IPS-20b (cell line): ENCODE data around the gene TMEM61.

ENCODE experiments used
- H3K27ac ChIP-seq: one replicate; pipeline ENCODE4 v1.5.1; 2013; ENCODE audit warnings: low read length
- H3K27me3 ChIP-seq: 2 replicates; pipeline ENCODE4 v1.6.1; 2013; ENCODE audit warnings: mild to moderate bottlenecking, low read length, inconsistent platforms; ENCODE audit not compliant: insufficient read depth
- H3K36me3 ChIP-seq: 2 replicates; pipeline ENCODE4 v1.6.1; 2013; ENCODE audit warnings: low read depth, mild to moderate bottlenecking, inconsistent platforms, low read length, moderate library complexity; ENCODE audit not compliant: insufficient read depth
- H3K4me1 ChIP-seq: 2 replicates; pipeline ENCODE4 v1.6.1; 2013; ENCODE audit warnings: mild to moderate bottlenecking, control low read depth, inconsistent platforms, low read length, moderate library complexity; ENCODE audit not compliant: insufficient read depth
- H3K4me3 ChIP-seq: 2 replicates; pipeline ENCODE4 v1.5.1; 2013; ENCODE audit warnings: mild to moderate bottlenecking, low read length, inconsistent platforms
- H3K9ac ChIP-seq: 2 replicates; pipeline ENCODE4 v1.6.1; 2013; ENCODE audit warnings: low read depth, mild to moderate bottlenecking, inconsistent platforms, low read length, moderate library complexity
- H3K9me3 ChIP-seq: 2 replicates; pipeline ENCODE4 v1.6.1; 2013; ENCODE audit warnings: mild to moderate bottlenecking, low read depth, low read length, inconsistent platforms; ENCODE audit not compliant: insufficient read depth

The TMEM61 gene

DNA sequence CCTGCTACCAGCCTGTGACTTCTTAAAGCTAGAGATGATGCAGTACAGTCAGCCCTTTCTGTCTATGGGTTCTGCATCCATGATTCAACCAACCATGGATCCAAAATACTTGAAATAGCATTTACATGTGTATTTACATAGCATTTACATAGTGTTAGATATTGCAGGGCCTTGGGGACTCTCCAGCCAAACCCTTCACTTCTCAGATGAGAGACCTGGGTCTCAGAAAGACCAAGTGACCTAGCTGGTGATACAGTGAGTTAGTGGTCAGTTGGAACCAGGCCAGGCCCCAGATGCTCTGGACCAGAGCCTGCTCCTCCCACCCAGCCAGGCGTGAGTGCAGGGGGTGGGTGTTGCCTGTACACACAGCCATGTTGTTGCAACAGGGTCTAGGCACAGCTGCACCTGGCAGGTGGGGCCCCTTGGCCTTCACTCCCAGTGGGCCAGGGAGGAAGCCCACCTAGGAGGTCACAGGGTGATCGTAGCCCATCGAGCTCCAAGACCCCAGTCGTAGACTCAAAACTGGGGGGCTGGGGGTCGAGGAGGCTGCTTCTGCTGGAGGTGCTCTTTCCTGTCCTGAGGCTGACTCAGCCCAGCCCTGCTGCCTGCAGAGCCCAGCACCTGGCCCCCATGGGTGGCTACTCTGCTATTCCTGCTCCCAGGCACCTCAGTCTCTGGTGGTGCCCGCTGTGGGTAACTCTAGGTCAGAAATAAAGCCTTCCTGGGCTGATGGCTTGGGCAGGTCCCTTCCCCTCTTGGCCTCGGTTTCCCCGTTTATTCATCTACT is 7.7 kb downstream of the TMEM61 start:
- no peak overlapping the region for H3K27ac ChIP-seq
- H3K36me3 ChIP-seq: no peaks in the 10 kb centered on the region
- no peak overlapping the region for H3K4me3 ChIP-seq
- no peaks in the 10 kb centered on the region for H3K27me3 ChIP-seq
- no peak overlapping the region for H3K9ac ChIP-seq
- H3K4me1 ChIP-seq: peaks cover 3% of the 10 kb centered on the region; the same call in 1 of the 2 replicates
- H3K9me3 ChIP-seq: no peaks in the 10 kb centered on the region

DNA sequence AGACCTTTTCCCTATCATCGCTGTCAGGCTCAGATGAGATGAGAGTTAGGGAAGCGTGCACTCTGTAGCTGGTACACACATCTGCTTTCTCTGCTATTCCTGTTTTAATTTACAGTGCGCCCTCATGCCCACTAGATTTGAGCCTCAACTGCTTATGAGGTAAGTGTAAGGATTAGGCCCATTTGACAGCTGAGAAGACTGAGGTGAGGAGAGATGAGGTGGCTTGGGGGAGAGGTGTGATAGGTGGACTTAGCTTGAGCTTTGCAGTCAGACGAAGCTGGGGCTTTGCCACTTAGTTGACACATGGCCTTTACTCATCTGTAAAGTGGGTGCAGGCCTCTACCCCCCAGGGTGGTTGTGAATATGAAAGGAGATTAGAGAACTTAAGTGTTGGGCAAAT is 8.5 kb downstream of the TMEM61 start:
- no peak overlapping the region for H3K9ac ChIP-seq
- no peaks in the 10 kb centered on the region for H3K27me3 ChIP-seq
- no peak overlapping the region for H3K27ac ChIP-seq
- no peaks in the 10 kb centered on the region for H3K36me3 ChIP-seq
- H3K4me1 ChIP-seq: peaks cover 1% of the 10 kb centered on the region; the same call in 1 of the 2 replicates
- H3K9me3 ChIP-seq: no peaks in the 10 kb centered on the region
- H3K4me3 ChIP-seq: no peak overlapping the region

GRCh38 chr1:54989473-54989872 is 9.0 kb downstream of the TMEM61 start:
- Histone ChIP-seq H3K27me3 (no peaks in the 10 kb centered on the region), H3K9ac (no peak overlapping the region), H3K36me3 (no peaks in the 10 kb centered on the region), H3K27ac (no peak overlapping the region), H3K4me1 (peaks cover 6% of the 10 kb centered on the region), H3K9me3 (no peaks in the 10 kb centered on the region), H3K4me3 (no peak overlapping the region)

GRCh38 chr1:54989968-54990810 is 9.8 kb downstream of the TMEM61 start:
- H3K9me3 ChIP-seq: no peaks in the 10 kb centered on the region
- H3K9ac ChIP-seq: no peak overlapping the region
- no peaks in the 10 kb centered on the region for H3K36me3 ChIP-seq
- H3K4me3 ChIP-seq: no peak overlapping the region
- no peaks in the 10 kb centered on the region for H3K27me3 ChIP-seq
- no peak overlapping the region for H3K27ac ChIP-seq
- H3K4me1 ChIP-seq: peaks cover 13% of the 10 kb centered on the region

GRCh38 chr1:54990916-54991315 is 10.5 kb downstream of the TMEM61 start:
- Histone ChIP-seq H3K27me3 (peaks cover 4% of the 10 kb centered on the region; the same call in 1 of the 2 replicates), H3K9ac (no peak overlapping the region), H3K4me3 (no peak overlapping the region), H3K9me3 (no peaks in the 10 kb centered on the region), H3K36me3 (no peaks in the 10 kb centered on the region), H3K27ac (no peak overlapping the region), H3K4me1 (peaks cover 16% of the 10 kb centered on the region)

DNA sequence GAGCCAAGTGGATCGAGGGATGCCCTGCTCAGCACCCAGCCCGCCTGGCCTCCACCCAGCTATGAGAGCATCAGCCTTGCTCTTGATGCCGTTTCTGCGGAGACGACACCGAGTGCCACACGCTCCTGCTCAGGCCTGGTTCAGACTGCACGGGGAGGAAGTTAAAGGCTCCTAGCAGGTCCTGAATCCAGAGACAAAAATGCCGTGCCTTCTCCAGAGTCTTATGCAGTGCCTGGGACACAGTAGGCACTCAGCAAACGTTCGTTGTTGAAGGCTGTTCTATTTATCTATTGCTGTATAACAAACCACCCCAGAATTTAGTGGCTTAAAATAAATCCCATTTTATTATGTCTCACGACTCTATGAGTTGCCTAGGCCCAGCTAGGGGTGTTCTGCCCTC is 11.5 kb downstream of the TMEM61 start:
- Histone ChIP-seq H3K27ac (no peak overlapping the region), H3K36me3 (no peaks in the 10 kb centered on the region), H3K27me3 (peaks cover 15% of the 10 kb centered on the region), H3K9ac (no peak overlapping the region), H3K9me3 (no peaks in the 10 kb centered on the region), H3K4me1 (peaks cover 16% of the 10 kb centered on the region), H3K4me3 (no peak overlapping the region)

- Histone ChIP-seq H3K4me1 (peaks cover 24% of the 10 kb centered on the region), H3K9ac (no peak overlapping the region), H3K9me3 (no peaks in the 10 kb centered on the region), H3K27me3 (peaks cover 27% of the 10 kb centered on the region), H3K36me3 (no peaks in the 10 kb centered on the region), H3K27ac (no peak overlapping the region), H3K4me3 (no peak overlapping the region)
Measured at GRCh38 chr1:54993140-54993539, 12.7 kb downstream of the TMEM61 start.

DNA sequence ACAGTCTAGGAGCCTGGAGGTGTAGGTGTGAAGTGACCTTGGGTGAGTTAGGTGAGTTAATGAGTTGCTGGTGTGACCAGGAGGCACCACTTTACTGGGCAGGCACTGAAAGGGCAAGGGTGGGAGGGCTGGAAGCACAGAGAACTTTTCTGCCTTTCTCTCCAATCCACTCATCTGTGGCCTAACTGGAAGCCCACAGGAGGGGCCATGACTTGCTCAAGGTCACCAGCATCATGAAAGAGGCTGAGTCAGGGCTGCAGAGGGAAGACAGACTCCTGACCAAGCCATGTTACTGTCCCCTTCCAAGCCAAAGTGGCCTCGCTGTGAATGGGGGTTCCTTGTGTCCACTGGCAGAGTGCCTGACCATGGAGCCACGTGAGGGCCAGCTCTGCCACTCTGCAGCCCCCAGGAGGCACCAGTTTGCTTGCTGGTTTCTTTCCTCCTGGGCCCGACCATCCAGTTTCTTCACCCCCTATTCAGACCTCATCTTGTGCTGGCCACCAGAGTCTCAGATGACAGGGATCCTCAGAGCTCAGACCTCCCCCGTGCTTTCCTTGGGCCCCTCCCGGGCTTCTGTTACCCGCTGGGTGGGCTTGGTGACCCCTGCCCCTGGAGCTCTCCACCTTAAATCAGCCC is 14.0 kb downstream of the TMEM61 start:
- H3K4me3 ChIP-seq: no peak overlapping the region; the same call in 1 of the 2 replicates
- H3K27me3 ChIP-seq: peaks cover 40% of the 10 kb centered on the region
- no peak overlapping the region for H3K9ac ChIP-seq
- peaks cover 24% of the 10 kb centered on the region for H3K4me1 ChIP-seq
- no peaks in the 10 kb centered on the region for H3K9me3 ChIP-seq
- no peak overlapping the region for H3K27ac ChIP-seq
- no peaks in the 10 kb centered on the region for H3K36me3 ChIP-seq

GRCh38 chr1:54995013-54995760 is 14.8 kb downstream of the TMEM61 start:
- peaks cover 46% of the 10 kb centered on the region for H3K27me3 ChIP-seq
- no peaks in the 10 kb centered on the region for H3K9me3 ChIP-seq
- H3K4me1 ChIP-seq: peaks cover 24% of the 10 kb centered on the region
- no peaks in the 10 kb centered on the region for H3K36me3 ChIP-seq
- no peak overlapping the region for H3K9ac ChIP-seq
- H3K27ac ChIP-seq: no peak overlapping the region
- H3K4me3 ChIP-seq: peak overlapping the region; percentile 20; the same call in 1 of the 2 replicates

DNA sequence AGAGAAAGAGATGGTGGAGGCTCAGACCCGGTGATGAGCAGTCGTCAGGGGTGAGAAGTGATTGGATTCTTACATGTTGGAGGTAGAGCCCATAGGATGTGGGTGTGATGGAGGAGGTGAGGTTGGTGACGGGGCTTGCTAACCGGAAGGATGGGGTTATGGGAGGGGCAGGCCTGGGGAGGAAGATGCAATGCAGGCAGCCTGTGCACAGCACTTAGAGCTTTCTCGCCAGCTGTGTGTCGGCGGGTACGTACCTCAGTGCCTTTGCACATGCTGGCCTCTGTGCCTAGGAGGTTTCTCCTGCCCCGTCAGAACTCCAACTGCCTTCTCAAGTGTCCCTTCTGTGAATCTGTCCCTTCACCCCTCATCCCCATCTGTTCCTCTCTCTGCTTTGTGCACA is 15.4 kb downstream of the TMEM61 start:
- Histone ChIP-seq H3K27me3 (peaks cover 48% of the 10 kb centered on the region), H3K9ac (no peak overlapping the region)

GRCh38 chr1:54996359-54996868 is 16.0 kb downstream of the TMEM61 start:
- Histone ChIP-seq H3K27ac (no peak overlapping the region), H3K27me3 (peaks cover 54% of the 10 kb centered on the region), H3K9me3 (no peaks in the 10 kb centered on the region), H3K9ac (no peak overlapping the region), H3K36me3 (no peaks in the 10 kb centered on the region), H3K4me3 (peak overlapping the region; percentile 76), H3K4me1 (peaks cover 24% of the 10 kb centered on the region)

More for the DNA sequence above, 15.4 kb downstream of the TMEM61 start:
- Histone ChIP-seq H3K4me3 (no peak overlapping the region), H3K9me3 (no peaks in the 10 kb centered on the region), H3K36me3 (no peaks in the 10 kb centered on the region), H3K27ac (no peak overlapping the region), H3K4me1 (peaks cover 24% of the 10 kb centered on the region)
